GM21576 (cell line): ENCODE measurements around the gene GNG7.
"Not testable (repeated sequence)": the region's sequence is repeated elsewhere in the genome, so short reads cannot be mapped to it uniquely, and the experiment has no call there.

Experiments
- ATAC-seq: cut with Tn5 transposase; IDR thresholded peaks from one replicate; pipeline ENCODE4 v1.9.1; 2021; ENCODE audit warnings: mild to moderate bottlenecking, moderate library complexity; ENCODE audit not compliant: unreplicated experiment

Gene GNG7

DNA sequence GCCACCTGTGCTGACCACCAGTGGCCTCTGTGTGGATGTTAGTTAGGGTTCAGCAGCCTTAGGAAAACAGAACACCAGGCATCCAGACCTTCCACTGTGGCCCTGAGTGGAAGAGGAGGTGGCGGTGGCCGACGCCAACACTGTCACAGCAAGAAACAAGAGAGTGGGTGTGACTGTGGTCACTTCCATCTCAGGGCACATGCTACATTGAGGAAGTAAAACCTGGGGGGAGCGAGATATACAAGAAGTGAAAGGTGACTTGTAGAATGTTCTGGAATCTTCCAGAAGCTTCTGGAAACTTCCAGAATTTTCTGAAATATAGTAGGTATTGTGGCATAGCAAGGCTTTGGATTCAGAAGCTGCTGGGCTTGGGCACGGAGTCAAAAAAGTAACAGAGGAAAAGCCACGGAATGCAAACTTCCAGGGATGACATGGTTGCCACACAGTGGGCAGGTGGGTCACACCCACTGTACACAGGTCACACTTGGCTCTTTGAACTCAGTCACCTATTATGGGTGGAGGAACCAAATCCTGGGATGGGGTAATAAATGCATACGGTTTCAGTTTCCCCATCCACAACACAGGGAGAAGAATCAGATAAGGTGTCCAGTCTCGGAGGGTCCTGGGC, 24.3 kb downstream of the GNG7 start:
- peak; percentile 45 for ATAC-seq

DNA sequence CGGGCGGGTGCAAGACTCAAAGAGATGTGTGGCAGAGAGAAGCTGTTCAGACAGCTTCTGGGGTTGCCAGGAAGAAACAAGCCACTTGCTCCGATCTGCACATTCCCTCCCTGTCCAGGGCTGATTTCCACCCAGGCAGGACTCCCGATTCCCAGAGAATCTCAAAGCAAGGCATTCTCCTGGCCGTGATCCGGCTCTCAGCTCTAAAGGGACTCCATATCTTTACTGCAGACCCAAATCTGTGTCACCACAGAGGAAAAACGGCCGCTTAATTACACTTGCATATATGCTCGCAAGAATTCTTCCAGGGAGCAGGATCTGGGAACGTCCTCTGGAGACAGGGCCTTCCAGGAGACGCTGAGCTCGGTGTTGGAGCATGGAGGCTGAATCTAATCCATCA, 25.7 kb downstream of the GNG7 start:
- ATAC-seq: no peak

DNA sequence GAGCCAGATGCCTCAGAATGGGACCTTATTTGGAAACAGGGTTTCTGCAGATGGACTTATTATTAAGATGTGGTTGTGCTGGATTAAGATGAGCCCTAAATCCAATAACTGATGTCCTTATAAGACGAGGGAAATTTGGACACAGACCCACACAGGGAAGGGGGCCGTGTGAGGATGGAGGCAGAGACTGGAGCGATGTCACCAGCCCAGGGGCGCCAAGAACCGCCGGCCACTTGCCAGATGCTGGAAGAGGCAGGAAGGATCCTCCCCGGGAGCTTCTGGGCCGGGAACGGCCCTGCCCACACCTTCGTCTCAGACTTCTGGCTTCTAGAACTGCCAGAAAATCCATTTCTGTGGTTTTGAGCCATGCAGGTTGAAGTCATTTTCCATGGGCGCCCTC, 26.6 kb downstream of the GNG7 start:
- no peak for ATAC-seq

DNA sequence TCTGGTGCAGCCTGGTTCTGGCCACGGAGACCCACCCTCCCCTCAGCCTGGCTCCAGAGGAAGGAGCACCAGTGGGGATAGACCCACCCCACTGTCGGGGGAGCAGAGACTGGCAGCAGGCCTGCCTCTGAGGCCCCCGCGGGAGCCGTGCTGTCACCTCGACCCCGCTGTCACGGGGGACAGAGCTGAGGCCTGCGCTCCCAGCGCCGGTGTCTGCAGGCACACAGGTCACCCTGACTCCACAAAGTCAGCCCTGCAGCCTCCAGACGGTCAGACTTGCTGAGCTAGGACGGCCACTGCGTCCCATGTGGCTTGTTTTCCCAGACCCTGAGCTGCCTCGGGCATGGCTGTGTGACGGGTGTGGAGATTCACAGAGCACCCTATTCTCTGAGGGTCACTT, 32.3 kb downstream of the GNG7 start:
- no peak for ATAC-seq

DNA sequence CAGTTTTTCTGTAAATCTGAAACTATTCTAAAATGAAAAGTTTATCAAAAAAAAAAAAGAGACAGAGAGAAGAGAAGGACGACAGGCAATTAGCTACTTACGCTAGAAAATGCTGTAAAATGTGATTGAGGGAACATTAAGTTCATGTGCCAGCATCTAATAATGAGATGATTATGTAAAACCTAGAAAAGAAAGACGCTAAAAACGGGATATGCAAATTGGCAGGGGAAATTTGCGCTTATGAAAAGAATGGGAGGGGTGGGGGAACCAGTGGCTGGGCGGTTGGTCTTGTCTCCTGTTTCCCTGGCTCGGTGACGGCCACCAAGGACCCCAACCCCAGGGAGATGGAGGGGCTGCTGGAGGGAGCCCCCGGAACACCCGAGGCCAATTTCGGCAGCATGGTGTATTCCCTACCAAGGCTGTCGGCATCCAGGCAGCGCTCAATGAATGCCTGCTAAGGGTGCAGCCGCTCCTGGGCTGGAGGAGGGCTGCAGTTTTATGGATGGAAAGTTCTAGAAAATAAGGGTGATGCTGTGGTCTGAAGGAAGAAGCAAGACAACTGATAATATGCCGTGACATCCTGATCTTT, 34.2 kb downstream of the GNG7 start:
- ATAC-seq: no peak

DNA sequence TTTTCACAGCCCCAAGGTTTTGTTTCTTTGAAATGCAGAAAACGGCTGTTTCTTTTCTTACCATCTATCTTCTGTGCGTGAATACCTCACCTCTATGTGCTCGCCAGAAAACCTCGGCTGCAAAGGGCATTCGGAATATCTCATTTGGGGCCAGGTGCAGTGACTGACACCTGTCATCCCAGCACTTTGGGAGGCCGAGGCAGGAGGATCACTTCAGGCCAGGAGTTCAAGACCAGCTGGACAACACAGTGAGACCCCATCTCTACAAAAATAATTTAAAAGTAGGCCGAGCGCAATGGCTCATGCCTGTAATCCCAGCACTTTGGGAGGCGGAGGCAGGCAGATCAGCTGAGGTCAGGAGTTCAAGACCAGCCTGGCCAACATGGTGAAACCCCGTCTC, 35.1 kb downstream of the GNG7 start:
- not testable (repeated sequence) for ATAC-seq

DNA sequence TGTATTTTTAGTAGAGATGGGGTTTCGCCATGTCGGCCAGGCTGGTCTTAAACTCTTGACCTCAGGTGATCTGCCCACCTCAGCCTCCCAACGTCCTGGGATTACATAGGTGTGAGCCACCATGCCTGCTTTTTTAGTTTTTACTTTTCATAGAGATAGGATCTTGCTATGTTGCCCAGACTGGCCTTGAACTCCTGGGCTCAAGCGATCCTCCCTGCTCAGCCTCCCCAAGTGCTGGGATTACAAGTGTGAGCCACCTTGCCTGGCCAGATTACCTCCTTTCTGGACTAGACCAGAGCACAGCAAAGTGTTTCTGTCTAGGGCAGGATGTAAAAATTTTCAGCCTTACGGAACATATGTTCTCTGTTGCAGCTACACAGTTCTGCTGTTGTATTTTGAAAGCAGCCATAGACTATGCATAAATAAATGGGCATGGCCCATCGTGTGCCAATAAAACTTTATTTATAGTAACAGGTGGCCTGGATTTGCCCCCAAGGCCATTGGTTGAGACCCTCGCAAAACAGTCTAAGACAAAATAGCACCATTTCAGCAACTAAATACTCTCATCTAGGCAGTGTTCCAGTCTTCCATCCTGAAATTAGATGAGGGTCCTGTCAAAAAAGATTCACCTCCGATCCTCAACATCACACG, 36.0 kb downstream of the GNG7 start:
- no peak for ATAC-seq

DNA sequence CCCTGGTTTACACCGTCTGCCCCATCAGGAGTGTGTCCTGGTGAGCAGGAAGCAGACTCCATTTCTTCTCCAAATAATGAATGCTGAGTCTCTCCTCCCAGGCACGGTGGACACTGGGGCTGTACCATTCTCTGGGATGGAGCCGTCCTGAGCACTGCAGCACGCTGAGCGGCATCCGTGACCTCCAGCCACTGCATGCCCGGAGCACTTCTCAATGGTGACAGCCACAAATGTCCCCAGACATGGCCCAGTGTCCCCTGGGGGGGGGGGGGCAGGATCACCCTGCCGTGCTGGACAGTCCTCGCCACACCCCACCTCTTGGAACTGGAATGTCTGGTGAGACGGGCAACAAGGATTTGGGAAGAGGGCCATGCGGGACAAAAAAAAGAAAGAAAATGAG, 37.4 kb downstream of the GNG7 start:
- ATAC-seq: no peak

DNA sequence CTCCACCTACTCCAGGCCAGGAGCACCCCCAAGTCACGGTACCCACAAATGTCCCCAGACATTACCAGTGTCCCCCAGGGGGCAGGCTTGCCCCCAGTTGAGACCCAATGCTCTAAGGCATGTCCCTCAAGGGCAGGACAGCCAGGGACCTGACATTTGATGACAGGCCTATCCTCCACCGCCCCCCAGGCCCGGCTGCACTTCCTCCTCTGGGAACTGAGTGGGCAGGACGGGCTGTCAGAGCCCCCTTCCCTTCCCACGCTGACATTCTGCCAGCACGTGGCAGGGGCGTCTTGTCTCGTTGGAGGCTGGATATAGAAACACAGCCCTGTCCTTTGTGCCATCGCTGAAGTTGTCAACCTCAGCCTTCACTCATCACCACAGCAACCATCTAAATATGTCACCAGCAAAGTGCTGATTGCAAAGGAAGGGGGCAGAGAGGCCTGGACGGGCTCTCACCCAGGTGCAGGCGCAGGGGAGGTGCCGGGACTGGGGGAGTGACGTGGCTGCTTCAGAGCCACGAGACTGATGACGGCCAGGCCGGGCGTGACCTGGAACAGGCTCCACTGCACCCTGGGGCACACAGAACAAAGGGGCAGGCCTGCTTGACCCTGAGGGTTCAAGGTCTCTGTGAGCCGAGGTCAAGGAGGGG, 38.4 kb downstream of the GNG7 start:
- peak; percentile 67 for ATAC-seq

DNA sequence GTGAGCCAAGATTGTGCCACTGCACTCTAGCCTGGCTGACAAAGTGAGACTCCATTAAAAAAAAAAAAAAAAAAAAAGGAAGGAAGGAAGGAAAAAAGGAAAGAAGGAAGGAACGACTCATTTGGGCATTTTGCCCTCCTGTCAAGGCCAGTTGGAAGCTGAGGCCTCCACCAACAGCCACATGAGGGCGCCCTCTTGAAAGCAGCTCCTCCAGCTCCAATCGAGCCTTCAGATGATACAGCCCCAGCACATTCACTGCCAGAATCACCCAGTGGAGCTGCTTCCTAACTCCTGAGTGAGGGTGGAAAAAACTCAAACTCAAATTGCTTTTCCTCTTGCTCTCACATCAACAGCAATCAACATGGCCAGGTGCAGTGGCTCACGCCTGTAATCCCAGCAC, 40.9 kb downstream of the GNG7 start:
- ATAC-seq: no peak

DNA sequence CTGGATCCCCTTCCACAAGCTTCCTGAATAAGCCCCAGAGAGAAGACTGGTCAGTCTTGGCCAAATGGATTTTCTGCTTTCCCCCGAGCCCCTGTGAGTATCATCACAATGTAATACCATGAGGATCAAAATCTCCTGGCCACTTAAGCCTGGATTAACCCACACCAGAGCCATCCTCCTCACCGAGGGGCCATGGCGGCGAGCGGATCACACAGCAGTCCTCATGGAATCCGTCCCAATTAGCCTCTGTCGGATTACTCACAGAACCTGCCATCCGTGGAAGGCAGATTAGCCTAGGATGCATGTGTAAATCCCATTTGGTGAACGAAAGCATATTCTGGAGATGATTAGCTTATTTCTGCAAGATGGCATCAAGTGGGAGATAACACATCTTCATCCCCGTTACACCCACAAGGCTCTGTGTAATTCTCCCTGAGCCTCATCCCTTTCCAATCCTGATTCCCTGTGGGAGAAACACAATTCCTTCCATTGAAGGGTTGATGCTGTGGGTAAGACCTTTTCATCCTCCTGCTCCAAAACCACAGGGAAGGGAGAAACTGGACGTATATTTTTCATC, 42.5 kb downstream of the GNG7 start:
- no peak for ATAC-seq

DNA sequence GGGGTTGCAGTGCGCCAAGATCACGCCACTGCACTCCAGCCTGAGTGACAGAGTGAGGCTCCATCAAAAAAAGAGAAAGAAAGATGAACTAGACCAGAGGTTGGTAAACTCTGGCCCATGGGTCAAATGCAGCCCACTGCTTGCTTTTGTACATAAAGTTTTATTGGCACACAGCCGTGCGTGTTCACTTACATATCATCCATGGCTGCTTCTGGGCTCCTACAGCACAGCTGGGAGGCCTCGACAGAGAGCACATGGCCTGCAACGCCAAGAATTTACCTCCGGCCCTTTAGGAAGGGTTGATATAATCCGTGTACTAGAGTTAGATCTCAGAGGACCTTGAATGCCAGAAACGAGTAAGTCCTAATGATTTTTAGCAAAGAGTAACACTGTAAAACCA, 46.0 kb downstream of the GNG7 start:
- ATAC-seq: no peak

DNA sequence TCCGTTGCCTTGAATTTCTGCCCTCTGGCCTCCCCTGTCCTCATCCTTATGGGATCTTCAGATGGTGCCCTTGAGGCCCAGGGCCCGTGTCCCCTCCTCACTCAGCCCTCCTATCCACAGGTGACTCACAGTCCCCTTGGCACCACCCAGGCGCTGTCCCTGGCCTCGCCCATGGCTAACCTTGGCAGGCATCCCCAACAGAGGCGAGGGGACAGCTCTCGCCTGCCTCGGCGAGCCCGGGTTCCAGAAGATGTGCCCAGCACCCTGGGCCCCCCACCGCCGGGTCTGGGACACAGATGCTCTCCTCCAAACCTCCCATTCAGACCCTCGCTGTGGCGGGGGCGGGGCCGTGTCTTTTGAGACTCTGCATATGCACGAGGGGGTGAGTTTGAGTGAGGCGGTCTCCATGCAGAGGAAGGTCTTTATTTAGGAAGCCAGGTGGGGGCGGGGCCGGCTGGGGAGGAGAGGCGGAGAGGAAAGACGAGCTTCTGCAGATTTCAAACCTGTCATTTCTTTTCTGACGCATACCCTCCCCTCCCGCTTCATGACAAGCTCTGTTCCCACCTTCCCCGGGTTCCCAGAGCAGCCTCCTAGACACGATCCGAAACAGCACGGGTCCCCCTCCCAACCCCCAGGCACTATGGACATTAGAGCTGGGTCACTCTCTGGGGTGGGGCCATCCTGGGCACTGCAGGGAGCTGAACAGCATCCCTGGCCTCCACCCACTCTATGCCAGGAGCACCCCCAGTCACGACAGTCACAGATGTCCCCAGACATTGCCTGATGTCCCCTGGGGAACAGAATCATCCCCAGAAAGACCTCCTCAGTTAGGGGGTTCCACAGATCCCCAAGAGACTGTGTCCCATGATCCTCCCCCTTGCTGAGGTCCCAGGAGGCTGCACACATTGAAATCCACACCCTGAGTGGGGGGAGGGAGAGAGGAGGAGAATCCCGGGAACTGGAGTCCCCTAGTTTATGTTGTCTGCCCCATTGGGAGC, 48.5 kb downstream of the GNG7 start:
- no peak for ATAC-seq

DNA sequence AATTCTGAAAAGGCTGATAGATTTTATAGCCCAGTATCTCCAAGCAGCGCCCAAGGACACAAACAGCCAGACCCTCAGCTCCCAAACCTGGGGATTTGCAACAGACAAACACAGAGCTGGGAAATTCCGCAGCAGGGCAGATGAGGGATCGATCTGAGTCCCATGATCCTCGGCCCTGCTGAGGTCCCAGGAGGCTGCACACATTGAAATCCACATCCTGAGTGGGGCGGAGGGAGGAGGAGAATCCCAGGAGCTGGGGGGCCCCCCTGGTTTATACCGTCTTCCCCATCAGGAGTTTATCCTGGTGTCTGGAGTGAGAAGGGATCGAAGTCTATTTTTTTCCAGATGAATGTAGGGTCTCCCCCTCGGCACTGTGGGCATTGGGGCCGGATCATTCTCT, 49.3 kb downstream of the GNG7 start:
- no peak for ATAC-seq

DNA sequence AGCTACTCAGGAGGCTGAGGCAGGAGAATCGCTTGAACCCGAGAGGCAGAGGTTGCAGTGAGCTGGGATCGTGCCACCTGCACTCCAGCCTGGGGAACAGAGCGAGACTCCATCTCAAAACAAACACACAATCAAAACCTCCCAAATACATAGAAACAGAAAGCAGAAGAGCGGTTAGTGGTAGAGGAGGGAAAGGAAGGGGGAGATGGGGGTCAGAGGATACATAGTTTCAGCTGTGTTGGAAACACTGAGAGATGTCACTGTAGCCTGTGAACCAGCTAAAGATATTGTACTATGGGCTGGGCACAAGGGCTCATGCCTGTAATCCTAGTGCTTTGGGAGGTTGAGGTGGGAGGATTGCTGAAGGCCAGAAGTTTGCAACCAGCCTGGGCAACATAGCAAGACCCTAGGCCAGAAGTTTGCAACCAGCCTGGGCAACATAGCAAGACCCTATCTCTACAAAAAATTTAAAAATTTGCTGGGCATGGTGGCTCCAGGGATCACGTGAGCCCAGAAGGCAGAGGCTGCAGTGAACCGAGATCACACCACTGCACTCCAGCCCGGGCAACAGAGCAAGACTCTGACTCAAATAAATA, 49.9 kb downstream of the GNG7 start:
- ATAC-seq: no peak

DNA sequence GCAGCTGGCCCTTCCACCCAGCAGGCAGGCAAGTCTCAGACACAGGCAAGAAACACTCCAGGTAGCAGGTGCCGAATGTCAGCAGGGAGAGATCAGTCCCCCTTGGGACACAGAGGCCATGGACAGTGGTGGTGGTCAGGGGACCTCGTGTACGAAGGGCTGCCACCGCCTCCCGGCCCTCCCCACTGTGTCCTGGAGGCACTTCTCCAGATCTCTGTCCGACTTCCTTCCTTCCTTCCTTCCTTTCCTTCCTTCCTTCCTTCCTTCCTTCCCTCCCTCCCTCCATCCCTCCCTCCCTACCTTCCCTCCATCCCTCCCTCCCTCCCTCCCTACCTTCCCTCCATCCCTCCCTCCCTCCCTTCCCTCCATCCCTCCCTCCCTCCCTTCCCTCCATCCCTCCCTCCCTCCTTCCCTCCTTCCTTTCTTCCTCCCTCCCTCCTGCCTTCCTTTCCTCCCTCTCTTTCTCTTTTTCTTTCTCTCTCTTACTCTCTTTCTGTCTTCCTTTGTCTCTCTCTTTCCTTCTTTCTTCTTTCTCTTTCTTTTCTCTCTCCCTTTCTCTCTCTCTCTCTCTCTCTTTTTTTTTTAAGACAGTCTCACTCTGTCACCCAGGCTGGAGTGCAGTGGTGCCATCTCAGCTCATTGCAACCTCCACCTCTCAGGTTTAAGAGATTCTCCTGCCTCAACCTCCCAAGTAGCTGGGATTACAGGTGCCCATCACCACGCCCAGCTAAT, 51.3 kb downstream of the GNG7 start:
- not testable (repeated sequence) for ATAC-seq

DNA sequence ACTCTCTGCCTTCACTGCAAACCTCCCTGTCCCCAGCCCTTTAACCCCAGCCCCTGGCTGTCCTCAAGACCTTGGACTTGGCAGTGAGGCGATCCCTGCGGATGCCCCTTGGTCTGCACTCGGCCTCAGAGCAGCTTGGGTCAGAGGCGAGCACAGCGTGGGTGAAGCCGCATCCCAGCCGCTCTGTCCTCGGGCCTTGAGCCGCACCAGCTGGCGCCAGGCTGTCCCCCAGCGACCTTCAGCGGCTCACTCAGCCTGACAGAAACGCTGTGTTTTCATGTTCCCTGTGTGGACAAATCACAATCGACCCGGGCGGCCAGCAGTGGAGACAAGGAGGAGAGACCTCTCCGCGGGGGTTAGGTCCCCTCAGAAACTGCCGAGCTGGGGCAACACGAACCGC, 52.0 kb downstream of the GNG7 start:
- no peak for ATAC-seq

DNA sequence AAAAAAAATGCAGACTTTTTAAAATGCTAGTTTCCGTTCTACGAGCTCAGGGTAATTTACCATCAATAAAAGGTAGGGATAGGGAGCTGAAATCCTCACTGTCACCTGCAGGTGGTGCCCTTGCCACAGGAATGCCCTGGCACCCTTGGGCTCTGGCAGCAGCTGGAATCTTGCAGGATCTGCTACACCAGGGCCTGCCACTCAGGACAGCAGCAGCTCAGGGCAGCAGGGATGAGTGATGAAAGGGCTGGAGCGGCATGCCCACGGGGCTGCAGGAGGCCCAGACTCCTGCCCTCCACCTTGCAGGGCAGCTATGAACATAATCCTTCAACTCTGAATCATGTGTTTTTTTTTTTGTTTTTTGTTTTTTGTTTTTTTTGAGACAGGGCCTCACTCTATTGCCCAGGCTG, 54.0 kb downstream of the GNG7 start:
- no peak for ATAC-seq

DNA sequence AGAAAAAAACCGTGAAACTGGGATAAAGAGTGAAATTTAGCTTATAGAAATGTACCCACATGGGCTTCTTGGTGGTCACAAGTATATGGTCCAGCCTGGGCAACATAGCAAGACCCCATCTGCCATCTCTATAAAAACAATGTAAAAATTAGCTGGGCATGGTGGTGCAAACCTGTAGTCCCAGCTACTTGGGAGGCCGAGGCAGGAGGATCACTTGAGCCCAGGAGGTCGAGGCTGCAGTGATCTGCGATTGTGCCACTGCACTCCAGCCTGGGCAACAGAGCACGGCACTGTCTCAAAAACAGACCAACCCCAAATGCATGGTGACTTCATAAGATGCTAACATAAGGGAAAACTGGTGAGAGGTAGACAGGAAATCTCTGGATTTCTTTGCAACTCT, 54.4 kb downstream of the GNG7 start:
- no peak for ATAC-seq
